SK-N-SH (cell line): ENCODE data around the gene ZAP70. TPM values are rescaled to one million over a fixed set of nuclear protein-coding genes. Genes with fewer than 3 reads are reported as not detected.

ENCODE experiments used
- CTCF ChIA-PET: fragments of 300-600, 350-600 bp; formaldehyde crosslinking; extraction: SDS; loops from one replicate; lab custom pipeline; 2021; lab: Yijun Ruan, JAX
- POLR2A ChIA-PET: fragments of 350-600 bp; sonication (Branson Sonifier 250); formaldehyde crosslinking; extraction: SDS; loops from one replicate; lab custom pipeline; 2020; ENCODE audit warnings: antibody characterized with exemption, inconsistent platforms; lab: Yijun Ruan, JAX
- DNase-seq: peaks from one replicate; pipeline ENCODE4 v3.0.0; 2012
- H2AFZ ChIP-seq: fragments of 200-600 bp; sonication (generic); 2 replicates; pipeline ENCODE4 v1.8.1; 2016; ENCODE audit warnings: antibody characterized with exemption, mild to moderate bottlenecking, low read depth
- H3F3A ChIP-seq: fragments of 200-600 bp; sonication (generic); replicated peaks from 2 replicates; pipeline ENCODE3; 2016; ENCODE audit warnings: antibody characterized with exemption, mild to moderate bottlenecking; ENCODE audit not compliant: insufficient read depth
- H3K27ac ChIP-seq, 2 experiments: fragments of 200-500 bp in 1 of 2; fragments of 200-600 bp in 1 of 2; sonication (Bioruptor generic) in 1 of 2; sonication (generic), shearing (Covaris generic) in 1 of 2; 2 replicates each; pipeline versions ENCODE4 v1.5.1 to v1.6.1; 2014 to 2016; ENCODE audit warnings: low read depth in 2 of 2, inconsistent platforms in 1 of 2, low read length in 1 of 2, mild to moderate bottlenecking in 1 of 2, mixed read lengths in 1 of 2
- H3K27me3 ChIP-seq: fragments of 200-600 bp; sonication (generic), shearing (Covaris generic); 2 replicates; pipeline ENCODE4 v1.6.1; 2016; ENCODE audit warnings: mixed run types; ENCODE audit not compliant: insufficient read depth
- H3K36me3 ChIP-seq, 2 experiments: fragments of 200-500 bp in 1 of 2; fragments of 200-600 bp in 1 of 2; sonication (Bioruptor generic) in 1 of 2; sonication (generic) in 1 of 2; replicated peaks in 1 of 2; 2 replicates each; pipeline versions ENCODE3 to v1.5.1; 2014 to 2016; ENCODE audit warnings: low read length in 1 of 2, mild to moderate bottlenecking in 1 of 2; ENCODE audit not compliant: insufficient read depth in 2 of 2, control insufficient read depth in 1 of 2
- H3K4me1 ChIP-seq, 2 experiments: fragments of 200-500 bp in 1 of 2; fragments of 200-600 bp in 1 of 2; sonication (Bioruptor generic) in 1 of 2; sonication (generic), shearing (Covaris generic) in 1 of 2; 2 replicates each; pipeline versions ENCODE4 v1.5.1 to v1.6.1; 2014 to 2016; ENCODE audit warnings: low read depth in 1 of 2, low read length in 1 of 2, mixed run types in 1 of 2; ENCODE audit not compliant: insufficient read depth in 2 of 2, control insufficient read depth in 1 of 2
- H3K4me2 ChIP-seq: fragments of 200-600 bp; sonication (generic), shearing (Covaris generic); 2 replicates; pipeline ENCODE4 v1.6.1; 2017; ENCODE audit warnings: mixed run types
- H3K4me3 ChIP-seq, 2 experiments: fragments of 200-500 bp in 1 of 2; fragments of 200-600 bp in 1 of 2; sonication (Bioruptor generic) in 1 of 2; sonication (generic), shearing (Covaris generic) in 1 of 2; 2 replicates each; pipeline versions ENCODE4 v1.5.1 to v1.8.1; 2014 to 2016; ENCODE audit warnings: low read depth in 2 of 2, inconsistent platforms in 1 of 2, low read length in 1 of 2, mild to moderate bottlenecking in 1 of 2, mixed read lengths in 1 of 2, moderate library complexity in 1 of 2
- H3K79me2 ChIP-seq: fragments of 200-600 bp; sonication (generic); 2 replicates; pipeline ENCODE4 v1.8.1; 2017; ENCODE audit warnings: mild to moderate bottlenecking; ENCODE audit not compliant: insufficient read depth
- H3K9ac ChIP-seq: fragments of 200-600 bp; sonication (generic); 2 replicates; pipeline ENCODE4 v1.6.1; 2017; ENCODE audit warnings: mixed run types
- H3K9me2 ChIP-seq: fragments of 200-600 bp; sonication (generic); 2 replicates; pipeline ENCODE4 v1.6.1; 2017; ENCODE audit warnings: mixed run types
- H3K9me3 ChIP-seq: fragments of 200-600 bp; sonication (generic); 2 replicates; pipeline ENCODE4 v1.6.1; 2017; ENCODE audit warnings: mixed run types, mild to moderate bottlenecking, moderate library complexity
- H4K20me1 ChIP-seq: fragments of 200-600 bp; sonication (generic); 2 replicates; pipeline ENCODE4 v1.6.1; 2017; ENCODE audit warnings: mild to moderate bottlenecking, mixed run types; ENCODE audit not compliant: insufficient read depth
- ELF1 ChIP-seq: IDR thresholded peaks from 2 replicates; pipeline ENCODE4 v1.4.0; 2012
- EP300 ChIP-seq, 2 experiments: IDR thresholded peaks; 2 replicates each; pipeline versions ENCODE4 v1.4.0 to v1.6.1; 2012; ENCODE audit warnings: borderline replicate concordance in 1 of 2, low read depth in 1 of 2, low read length in 1 of 2
- FOXM1 ChIP-seq: IDR thresholded peaks from 2 replicates; pipeline ENCODE4 v1.4.0; 2012; ENCODE audit warnings: low read depth, mild to moderate bottlenecking
- GATA2 ChIP-seq: sonication (generic); formaldehyde crosslinking; IDR thresholded peaks from 2 replicates; pipeline ENCODE4 v1.5.0; 2020; ENCODE audit warnings: mild to moderate bottlenecking, missing genetic modification reagents
- IRF3 ChIP-seq: fragments of 150-350 bp; IDR thresholded peaks from 2 replicates; pipeline ENCODE4 v1.6.1; 2016; ENCODE audit warnings: mild to moderate bottlenecking, low read depth, low read length
- JUND ChIP-seq: IDR thresholded peaks from 2 replicates; pipeline ENCODE4 v1.4.0; 2012
- MXI1 ChIP-seq: IDR thresholded peaks from 2 replicates; pipeline ENCODE4 v1.6.1; 2012; ENCODE audit warnings: mild to moderate bottlenecking, low read depth, low read length, improper control_type of control experiment
- RAD21 ChIP-seq: IDR thresholded peaks from 2 replicates; pipeline ENCODE4 v1.6.1; 2012; ENCODE audit warnings: mild to moderate bottlenecking, low read length
- RCOR1 ChIP-seq: fragments of 150-350 bp; IDR thresholded peaks from 2 replicates; pipeline ENCODE4 v1.6.1; 2017; ENCODE audit warnings: antibody characterized with exemption, low read length
- TAF1 ChIP-seq: IDR thresholded peaks from 2 replicates; pipeline ENCODE4 v1.6.1; 2012; ENCODE audit warnings: low read depth, mild to moderate bottlenecking, low read length, moderate library complexity, borderline replicate concordance
- TCF12 ChIP-seq: IDR thresholded peaks from 2 replicates; pipeline ENCODE4 v1.4.0; 2012
- ZBTB33 ChIP-seq: IDR thresholded peaks from 2 replicates; pipeline ENCODE4 v1.4.0; 2012; ENCODE audit warnings: low read depth, borderline replicate concordance
- WGBS: methylation state at CpG from one replicate; pipeline ENCODE4 v1.1.6; 2017; ENCODE audit warnings: low lambda C conversion rate; 5-methylcytosine and 5-hydroxymethylcytosine counted together
- polyA plus RNA-seq, 3 experiments: library from polyadenylated mRNA; depleted of rRNA; stranded (reverse); fragments of >200 nt; gene quantifications; 2 replicates each; pipeline ENCODE4 v1.2.3, GENCODE V29; 2012

ZAP70 gene
- polyA plus RNA-seq, 1 of the 3 experiments (the other 2 are of a cell fraction): 0.05 TPM

- POLR2A ChIA-PET: no interaction called here
- H3K9ac ChIP-seq: no peak overlapping the region
- no peaks in the 10 kb centered on the region for H3K27me3 ChIP-seq
- 57% methylated on average over 6 of the region's 6 CpGs for WGBS
- no peak overlapping the region for H3K27ac ChIP-seq
- H2AFZ ChIP-seq: no peak overlapping the region
- H4K20me1 ChIP-seq: no peaks in the 10 kb centered on the region
- H3K4me2 ChIP-seq: no peak overlapping the region
- H3F3A ChIP-seq: no peaks in the 10 kb centered on the region
- DNase-seq: no peak
- CTCF ChIA-PET: interaction anchor here (1.2 to 2.3 kb wide), 4 partner anchors 9 to 100 kb away, joined by 4 to 10 read pairs (median 6); partner anchors contain the start of gene ACTR1B
- H3K4me3 ChIP-seq: no peak overlapping the region
- H3K79me2 ChIP-seq: no peaks in the 10 kb centered on the region
- TF ChIP-seq JUND (no peak), IRF3 (no peak), MXI1 (no peak), TCF12 (no peak), FOXM1 (no peak), RCOR1 (no peak)
- H3K36me3 ChIP-seq: no peaks in the 10 kb centered on the region
- no peaks in the 10 kb centered on the region for H3K4me1 ChIP-seq
- no peaks in the 10 kb centered on the region for H3K9me3 ChIP-seq
- no peaks in the 10 kb centered on the region for H3K9me2 ChIP-seq
These were observed 22.2 kb upstream of the ZAP70 start for GRCh38 chr2:97691166-97691565.

GRCh38 chr2:97693476-97693875, 19.9 kb upstream of the ZAP70 start:
- H3K36me3 ChIP-seq: no peaks in the 10 kb centered on the region
- H3K27me3 ChIP-seq: no peaks in the 10 kb centered on the region
- H3K79me2 ChIP-seq: no peaks in the 10 kb centered on the region
- POLR2A ChIA-PET: interaction anchor here (1.0 kb wide), 1 partner anchor 29 kb away, joined by 3 read pairs; the partner anchor contains the start of gene ACTR1B
- CTCF ChIA-PET: no interaction called here
- no peaks in the 10 kb centered on the region for H3K9me3 ChIP-seq
- no peak overlapping the region for H3K27ac ChIP-seq
- no peak overlapping the region for H3K9ac ChIP-seq
- no peak overlapping the region for H3K4me3 ChIP-seq
- no peaks in the 10 kb centered on the region for H3K9me2 ChIP-seq
- no peak for DNase-seq
- no peaks in the 10 kb centered on the region for H3K4me1 ChIP-seq
- no peak overlapping the region for H3K4me2 ChIP-seq
- H4K20me1 ChIP-seq: no peaks in the 10 kb centered on the region
- TF ChIP-seq ELF1 (no peak), EP300 (IDR thresholded peaks at IDR 0.05; ENCODE audit: borderline replicate concordance in 1 of 2, low read depth in 1 of 2, low read length in 1 of 2) (no peak), GATA2 (CRISPR knock-in tag) (no peak)
- no peaks in the 10 kb centered on the region for H3F3A ChIP-seq
- H2AFZ ChIP-seq: no peak overlapping the region

- no peaks in the 10 kb centered on the region for H3K27me3 ChIP-seq
- ChIA-PET POLR2A (interaction anchor here (2.8 kb wide), 1 partner anchor 105 kb away, joined by 10 read pairs; no protein-coding TSS in a partner anchor), CTCF (interaction anchor here (5.1 to 6.4 kb wide), 5 partner anchors 11 to 691 kb away, joined by 40 to 163 read pairs (median 88); partner anchors contain the start of genes ACTR1B, ANKRD36B and ZAP70)
- H3K36me3 ChIP-seq: no peaks in the 10 kb centered on the region
- no peak for DNase-seq
- no peaks in the 10 kb centered on the region for H4K20me1 ChIP-seq
- 74% methylated on average over 5 of the region's 5 CpGs for WGBS
- no peak for TF ChIP-seq GATA2 (CRISPR knock-in tag)
- TF ChIP-seq RAD21: no peak
- no peak for TF ChIP-seq ZBTB33
- no peak for TF ChIP-seq FOXM1
- TF ChIP-seq EP300 (IDR thresholded peaks at IDR 0.05; ENCODE audit: borderline replicate concordance in 1 of 2, low read depth in 1 of 2, low read length in 1 of 2): no peak
- TF ChIP-seq IRF3: no peak
- TF ChIP-seq TAF1: no peak
- H3K4me2 ChIP-seq: no peak overlapping the region
- no peak overlapping the region for H3K9ac ChIP-seq
- no peaks in the 10 kb centered on the region for H3K9me2 ChIP-seq
- no peaks in the 10 kb centered on the region for H3K9me3 ChIP-seq
- H3K27ac ChIP-seq: no peak overlapping the region
- no peaks in the 10 kb centered on the region; a peak in 1 of 4 replicates for H3K4me1 ChIP-seq
- no peak overlapping the region for H3K4me3 ChIP-seq
- no peak overlapping the region for H2AFZ ChIP-seq
- no peaks in the 10 kb centered on the region for H3K79me2 ChIP-seq
- H3F3A ChIP-seq: no peaks in the 10 kb centered on the region
These were observed 17.6 kb upstream of the ZAP70 start for GRCh38 chr2:97695744-97696143.
